Testis (tissue), 2 donors: Measurements from ENCODE around the gene HBG2.

Source experiments
- CTCF ChIP-seq, 3 experiments: fragments of 450-650 bp in 2 of 3; fragments of 200-600 bp in 1 of 3; sonication (generic) in 1 of 3; IDR thresholded peaks; one replicate each; pipeline ENCODE4 v1.5.1; 2016 to 2019; ENCODE audit warnings: antibody characterized with exemption in 3 of 3, mild to moderate bottlenecking in 2 of 3, moderate library complexity in 1 of 3
- POLR2A ChIP-seq: fragments of 450-650 bp; IDR thresholded peaks from one replicate; pipeline ENCODE4 v1.6.1; 2017; ENCODE audit warnings: antibody characterized with exemption, mild to moderate bottlenecking, moderate library complexity

DNA sequence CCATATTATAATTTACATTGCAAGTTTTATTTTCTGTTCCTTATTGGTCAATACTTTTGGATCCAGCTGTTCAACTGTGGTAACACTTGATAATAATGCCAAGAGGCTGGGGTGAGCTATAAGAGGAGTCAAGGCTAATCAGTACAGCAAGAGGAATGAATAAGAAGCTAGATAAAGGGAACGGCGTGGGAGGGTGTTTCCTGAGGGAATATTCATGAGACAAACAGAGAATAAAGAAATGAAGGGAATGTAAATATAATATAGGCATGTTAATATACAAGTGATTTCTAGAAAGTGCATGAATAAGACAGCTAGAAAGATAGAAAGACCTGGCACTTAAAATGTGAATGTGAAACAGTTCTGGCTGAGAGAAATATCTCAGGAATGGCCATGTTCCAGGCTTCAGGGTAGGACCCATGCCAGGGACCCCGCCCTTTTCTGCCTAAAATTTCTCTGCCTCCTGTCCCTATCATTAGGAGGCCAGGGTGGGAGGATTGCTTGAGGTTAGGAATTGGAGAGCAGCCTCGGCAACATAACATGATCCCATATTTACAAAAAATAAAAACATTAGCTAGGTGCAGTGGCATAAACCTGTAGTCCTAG is 43.2 kb upstream of the HBG2 start:
- TF ChIP-seq POLR2A: no peak
- no peak for TF ChIP-seq CTCF (IDR thresholded peaks at IDR 0.05)
